HL-60/S4 treated with phorbol 12-myristate 13-acetate at 8.2 ng/mL for 4 days and 3 days (cell line): ENCODE results near the gene RUBCN.
"Not testable (repeated sequence)": the region's sequence is repeated elsewhere in the genome, so short reads cannot be mapped to it uniquely, and the experiment has no call there.

ENCODE experiments used
- in situ Hi-C: fragments of 300-500 bp; cut with MboI; formaldehyde crosslinking; loops from 2 replicates; pipeline ENCODE4 v1.15.0; 2022; ENCODE audit warnings: low sequenced_read_pairs

RUBCN gene

DNA sequence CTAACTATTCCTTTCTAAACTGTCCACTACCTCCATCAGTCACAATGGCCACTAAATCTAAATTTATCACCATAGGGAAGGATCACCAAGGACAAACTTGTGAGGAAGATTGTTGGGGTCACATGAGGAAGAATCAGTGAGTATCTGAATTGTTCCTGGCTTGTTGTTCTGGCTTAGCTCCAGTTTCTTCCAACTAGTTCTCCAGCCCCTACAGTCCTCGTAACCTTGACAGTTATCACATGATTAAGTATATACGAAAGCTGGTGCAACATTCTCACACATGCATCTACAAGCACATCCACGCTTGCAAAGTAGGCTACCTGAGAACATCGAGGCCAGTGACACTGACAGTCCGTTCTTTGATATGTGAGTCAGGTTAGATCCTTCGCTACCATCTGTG lies 46.0 kb downstream of the RUBCN start:
- in situ Hi-C loops: no loop called here

DNA sequence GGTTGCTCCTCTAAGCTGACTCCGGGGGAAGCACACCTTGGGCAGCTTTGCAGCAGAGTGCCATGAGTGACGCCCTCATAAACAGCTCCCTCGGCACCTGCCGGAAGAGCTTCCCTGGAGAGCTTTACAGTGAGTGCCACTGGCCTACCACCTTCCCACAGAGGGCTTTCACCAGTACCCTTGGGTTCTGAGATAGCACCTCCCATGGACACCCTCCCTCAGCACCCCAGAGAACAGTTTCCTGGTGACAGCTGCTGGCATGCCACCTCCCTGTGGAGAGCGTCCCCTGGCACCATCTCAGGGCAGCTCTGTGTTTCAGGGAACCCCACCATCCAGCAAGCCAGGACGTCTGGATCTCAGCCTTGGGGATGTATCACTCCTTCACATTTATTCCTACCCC lies 49.1 kb downstream of the RUBCN start:
- in situ Hi-C loops: no loop called here

DNA sequence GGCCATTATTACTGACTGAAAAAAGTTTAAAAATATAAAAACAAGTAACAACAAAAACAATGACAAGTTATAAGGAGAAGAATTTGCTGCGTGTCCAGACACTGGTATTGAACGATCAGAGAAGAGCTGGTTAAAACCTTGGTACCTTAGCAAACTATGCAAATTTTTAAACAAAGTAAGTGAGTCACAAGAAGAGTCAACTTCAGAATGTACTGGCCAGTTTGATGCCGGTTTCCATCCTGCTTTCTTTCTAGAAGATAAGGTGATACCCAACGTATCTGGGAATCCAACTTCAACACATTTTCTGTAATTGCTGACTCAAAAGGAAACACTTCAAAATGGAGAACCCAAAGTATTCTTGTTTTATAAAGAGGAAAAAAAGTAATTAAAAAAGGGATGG lies 49.8 kb downstream of the RUBCN start:
- in situ Hi-C loops: no loop called here

GRCh38 chr3:197685546-197685945 lies 51.2 kb downstream of the RUBCN start:
- in situ Hi-C loops: no loop called here

DNA sequence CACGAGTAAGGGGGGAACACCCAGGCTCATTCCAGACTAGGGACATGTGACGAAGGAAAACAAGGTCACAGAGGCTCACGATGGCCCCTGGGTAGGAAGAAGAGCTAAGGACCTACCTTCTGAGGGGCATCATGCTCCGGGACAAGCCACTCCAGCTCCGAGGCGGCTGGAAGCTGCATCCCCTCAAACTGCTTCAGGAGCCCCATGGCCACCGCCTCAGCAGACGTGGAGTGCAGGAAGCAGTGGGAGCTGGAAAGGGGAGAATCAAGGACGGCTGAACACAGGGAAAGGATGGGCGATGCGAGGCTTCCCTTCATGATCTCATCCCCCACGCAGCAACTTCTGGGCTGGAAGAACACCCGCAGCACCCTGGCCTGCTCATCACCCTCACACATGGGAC lies 53.5 kb downstream of the RUBCN start:
- in situ Hi-C loops: no loop called here

GRCh38 chr3:197682713-197683112 lies 54.0 kb downstream of the RUBCN start:
- in situ Hi-C loops: no loop called here

- in situ Hi-C loops: no loop called here
These were observed 55.7 kb downstream of the RUBCN start for GRCh38 chr3:197680955-197681521.

- in situ Hi-C loops: no loop called here
These were observed 60.8 kb downstream of the RUBCN start for GRCh38 chr3:197675951-197676350.

- in situ Hi-C loops: no loop called here
These were observed 61.2 kb downstream of the RUBCN start for GRCh38 chr3:197675563-197675860.

GRCh38 chr3:197674741-197675562 lies 61.8 kb downstream of the RUBCN start:
- in situ Hi-C loops: no loop called here

GRCh38 chr3:197673170-197673569 lies 63.5 kb downstream of the RUBCN start:
- in situ Hi-C loops: no loop called here

DNA sequence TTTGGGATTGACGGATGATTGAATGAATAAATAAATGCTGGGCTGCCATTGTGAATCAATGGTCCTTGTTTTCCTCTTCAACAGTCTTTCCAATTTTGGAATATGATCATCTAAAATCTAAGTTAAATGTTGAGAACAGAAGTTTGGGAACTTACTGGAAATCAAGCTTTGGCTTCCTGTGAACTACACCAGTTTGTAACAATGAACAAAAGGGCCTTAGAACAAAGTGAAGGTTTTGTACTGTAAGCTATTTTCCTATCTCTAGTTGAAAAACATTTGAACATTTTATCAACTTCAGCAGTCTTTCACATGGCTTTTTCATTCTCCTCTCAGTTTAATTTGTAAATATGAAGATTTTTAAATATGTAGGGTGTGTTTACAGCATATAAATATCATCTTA lies 66.3 kb downstream of the RUBCN start:
- in situ Hi-C loops: no loop called here

DNA sequence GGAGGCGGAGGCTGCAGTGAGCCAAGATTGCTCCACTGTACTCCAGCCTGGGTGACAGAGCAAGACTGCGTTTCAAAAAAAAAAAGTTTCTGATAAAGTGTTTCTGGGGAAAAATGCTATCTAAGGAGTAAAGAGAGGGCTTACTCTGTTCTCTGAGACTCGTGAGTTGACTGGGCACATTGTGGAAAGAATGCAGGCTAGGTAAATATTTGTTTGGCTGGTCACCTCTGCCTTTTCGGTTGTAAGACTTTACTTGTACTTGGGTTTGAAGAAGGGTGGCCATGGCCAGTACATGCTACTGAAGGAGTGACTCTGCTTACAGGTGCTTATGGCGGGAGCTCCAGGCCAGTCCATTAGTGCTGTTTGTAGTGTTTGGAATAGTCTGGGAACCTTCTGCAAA lies 68.7 kb downstream of the RUBCN start:
- in situ Hi-C loops: no loop called here

GRCh38 chr3:197667293-197667692 lies 69.4 kb downstream of the RUBCN start:
- in situ Hi-C loops: not testable (repeated sequence)

DNA sequence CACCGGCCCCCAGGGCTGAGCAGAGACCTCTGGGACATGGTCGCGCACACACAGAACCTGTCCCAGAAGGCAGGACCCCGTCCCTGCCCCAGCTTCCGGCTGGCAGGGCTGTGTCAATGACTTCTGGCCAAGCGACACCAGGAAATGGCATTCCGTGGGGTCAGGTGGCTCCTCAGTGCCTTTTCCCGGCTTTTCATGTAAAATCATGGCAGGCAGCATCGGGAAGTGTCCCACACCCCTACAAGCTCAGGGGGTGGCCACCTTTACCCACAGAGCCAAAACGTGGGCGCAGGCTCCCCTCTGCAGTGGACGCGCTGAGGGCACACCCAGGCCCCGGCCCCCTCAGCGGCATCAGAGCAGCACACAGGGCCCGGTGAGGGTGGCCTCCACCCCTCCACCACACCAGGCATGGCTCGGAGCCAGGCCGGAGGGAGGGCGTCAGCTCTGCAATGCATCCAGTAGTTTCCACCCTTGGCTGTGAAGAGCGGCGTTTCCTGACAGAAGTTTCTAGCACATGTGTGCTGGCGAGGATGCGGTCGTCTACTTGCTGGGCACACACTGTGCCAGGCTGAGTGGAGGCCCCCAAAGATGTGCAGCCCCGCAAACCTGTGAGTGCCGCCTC lies 70.4 kb downstream of the RUBCN start:
- in situ Hi-C loops: not testable (repeated sequence)

DNA sequence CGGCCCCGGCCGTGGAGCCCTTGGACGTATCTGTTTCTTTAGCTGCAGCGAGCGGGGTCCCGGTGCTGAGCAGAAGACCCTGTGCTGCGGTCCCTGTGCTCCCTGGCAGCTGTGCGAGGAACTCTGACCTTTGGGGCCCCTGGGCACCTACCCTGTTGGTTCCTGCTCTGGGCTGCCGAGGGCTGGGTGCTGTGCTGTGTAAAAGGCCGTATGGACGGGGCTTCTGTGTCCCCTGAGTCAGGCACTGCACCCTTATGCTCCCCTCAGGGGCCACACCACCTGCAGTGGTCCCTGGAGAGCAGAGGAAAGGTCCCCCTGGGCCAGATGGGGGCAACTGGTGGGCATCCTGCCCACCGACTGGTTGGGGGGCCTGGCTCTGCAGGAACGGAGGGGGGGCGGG lies 71.2 kb downstream of the RUBCN start:
- in situ Hi-C loops: not testable (repeated sequence)

DNA sequence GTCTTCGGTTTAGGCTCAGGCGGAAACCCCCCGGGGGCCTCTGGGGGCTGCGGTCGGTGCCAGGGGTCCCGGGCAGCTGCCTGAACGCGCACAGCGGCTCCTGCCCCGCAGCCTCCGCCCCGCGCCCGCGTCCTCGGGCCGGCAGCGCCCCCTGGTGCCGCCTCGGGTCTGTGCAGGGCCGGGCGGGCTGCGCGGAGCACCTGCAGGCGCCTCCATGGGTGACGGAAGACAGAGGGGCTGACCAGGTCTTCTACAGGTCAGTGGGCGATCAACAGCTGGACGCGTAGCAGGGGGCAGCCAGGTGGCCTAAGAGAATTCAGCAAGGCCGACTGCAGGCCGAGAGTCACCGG lies 71.6 kb downstream of the RUBCN start:
- in situ Hi-C loops: not testable (repeated sequence)

DNA sequence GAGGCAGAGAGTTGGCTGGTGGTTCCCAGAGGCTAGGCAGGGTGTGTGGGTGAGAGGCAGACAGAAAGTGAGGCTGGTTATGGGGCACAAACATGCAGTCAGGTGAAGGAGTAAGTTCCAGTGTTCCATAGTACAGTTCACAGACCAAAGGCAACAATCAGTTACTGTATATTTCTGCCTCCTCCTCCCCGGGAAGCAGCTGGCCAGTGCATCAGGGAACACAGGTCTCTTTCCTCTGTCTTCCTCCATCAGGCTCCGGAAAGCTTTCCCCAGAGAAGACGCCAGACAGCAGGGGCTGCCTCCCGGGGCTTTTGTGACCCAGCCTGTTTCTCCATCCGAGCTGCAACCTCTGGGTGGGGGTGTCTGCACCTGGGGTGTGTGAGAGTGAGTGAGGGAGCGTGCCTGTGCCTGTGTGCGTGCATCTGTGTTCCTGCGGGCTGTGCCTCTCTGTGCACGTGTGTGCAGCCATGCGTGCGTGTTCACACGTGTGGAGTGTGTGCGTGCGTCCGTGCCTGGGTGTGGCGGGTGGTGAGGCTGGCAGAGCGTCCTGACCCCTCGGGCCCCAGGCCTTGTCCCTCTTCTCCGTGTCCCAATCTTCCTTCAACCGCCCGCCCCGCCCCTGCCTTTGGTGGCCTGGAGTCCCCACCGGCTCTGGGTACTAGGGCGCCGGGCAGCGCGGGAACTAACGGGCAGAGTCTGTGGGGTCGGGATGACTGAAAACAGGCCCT lies 72.1 kb downstream of the RUBCN start:
- in situ Hi-C loops: not testable (repeated sequence)

DNA sequence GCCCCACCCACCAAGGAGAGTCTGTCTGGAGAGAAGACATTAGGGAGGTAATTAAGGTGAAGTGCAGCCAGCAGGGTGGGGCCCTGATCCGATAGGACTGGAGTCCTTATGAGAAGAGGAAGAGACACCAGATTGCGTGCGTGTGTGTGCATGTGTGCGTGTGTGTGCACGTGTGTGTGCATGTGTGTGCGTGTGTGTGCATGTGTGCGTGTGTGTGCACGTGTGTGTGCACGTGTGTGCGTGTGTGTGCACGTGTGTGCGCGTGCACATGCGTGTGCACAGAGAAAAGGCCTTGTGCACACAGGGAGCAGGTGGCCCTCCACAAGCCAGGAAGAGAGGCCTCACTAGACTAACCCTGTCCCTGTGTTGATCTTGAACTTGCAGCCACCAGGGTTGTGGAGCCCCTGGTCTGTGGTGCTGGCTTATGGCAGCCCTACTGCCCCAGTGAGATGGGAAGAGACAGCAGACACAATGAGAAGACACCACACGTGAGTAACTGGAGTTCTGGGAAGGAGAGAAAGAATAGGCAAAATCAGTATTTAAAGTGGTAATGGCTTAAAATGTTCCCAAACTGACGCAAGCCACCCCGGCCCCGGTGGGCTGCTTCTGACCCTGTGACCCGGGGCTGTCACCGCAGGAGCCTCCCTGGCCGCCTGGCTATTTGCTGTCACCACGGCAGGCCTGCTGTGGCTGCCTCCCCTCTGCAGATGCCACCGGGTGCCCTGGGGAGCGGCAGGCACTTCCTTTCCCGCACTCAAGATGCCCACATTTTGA lies 73.2 kb downstream of the RUBCN start:
- in situ Hi-C loops: not testable (repeated sequence)

- in situ Hi-C loops: not testable (repeated sequence)
These were observed 74.4 kb downstream of the RUBCN start for GRCh38 chr3:197662352-197662751.

GRCh38 chr3:197661874-197662273 lies 74.8 kb downstream of the RUBCN start:
- in situ Hi-C loops: not testable (repeated sequence)
